ENCODE data around the gene AP3B2.

The AP3B2 gene

GRCh38 chr15:82643992-82644391 lies 65.7 kb downstream of the AP3B2 start:
- Histone ChIP-seq H2AFZ (ENCODE audit: insufficient read depth, low read length, poor library complexity) (no peak overlapping the region), H3K36me3 (ENCODE audit: control insufficient read depth in 1 of 2, insufficient read depth in 2 of 2, low read length in 2 of 2) (no peaks in the 10 kb centered on the region), H4K12ac (ENCODE audit: low read depth, low read length) (no peak overlapping the region), H3K79me2 (ENCODE audit: control insufficient read depth, insufficient read depth, low read length, poor library complexity) (no peaks in the 10 kb centered on the region), H2BK5ac (ENCODE audit: low read depth, low read length, poor library complexity) (no peak overlapping the region), H3K4ac (ENCODE audit: low read depth, low read length) (no peak overlapping the region), H3K14ac (ENCODE audit: low read length) (no peak overlapping the region), H2BK120ac (ENCODE audit: insufficient read depth, low read length, poor library complexity) (no peak overlapping the region), H4K91ac (ENCODE audit: low read depth, low read length) (no peak overlapping the region), H3K27ac (ENCODE audit: low read depth, low read length) (no peak overlapping the region), H3K9me3 (ENCODE audit: insufficient read depth, low read depth, low read length) (peaks cover 11% of the 10 kb centered on the region), H2BK12ac (ENCODE audit: low read length) (no peak overlapping the region), H3K79me1 (ENCODE audit: low read length) (no peaks in the 10 kb centered on the region), H3K4me3 (ENCODE audit: low read depth, low read length) (no peak overlapping the region), H3K4me2 (ENCODE audit: low read length) (no peak overlapping the region), H4K8ac (ENCODE audit: low read depth, low read length) (no peak overlapping the region), H3K23ac (ENCODE audit: low read length) (no peak overlapping the region), H2AK5ac (ENCODE audit: low read length) (no peak overlapping the region), H3K18ac (ENCODE audit: low read length) (no peak overlapping the region), H3K27me3 (ENCODE audit: insufficient read depth, low read length) (peaks cover 36% of the 10 kb centered on the region), H3K9ac (ENCODE audit: low read length) (no peak overlapping the region), H3K4me1 (ENCODE audit: control insufficient read depth in 1 of 2, insufficient read depth in 2 of 2, low read length in 2 of 2) (peaks cover 7 to 12% of the 10 kb centered on the region in 2 experiments)
- no CpG with 5 or more reads among the region's 3 CpGs for WGBS (ENCODE audit: extremely low coverage, insufficient coverage, insufficient read length)
- DNase-seq: no peak

- no peak overlapping the region for H2AFZ ChIP-seq (ENCODE audit: insufficient read depth, low read length, poor library complexity)
- no peaks in the 10 kb centered on the region for H3K79me1 ChIP-seq (ENCODE audit: low read length)
- H3K9ac ChIP-seq (ENCODE audit: low read length): no peak overlapping the region
- H4K12ac ChIP-seq (ENCODE audit: low read depth, low read length): no peak overlapping the region
- H3K27ac ChIP-seq (ENCODE audit: low read depth, low read length): no peak overlapping the region
- H3K79me2 ChIP-seq (ENCODE audit: control insufficient read depth, insufficient read depth, low read length, poor library complexity): no peaks in the 10 kb centered on the region
- H3K36me3 ChIP-seq (ENCODE audit: control insufficient read depth in 1 of 2, insufficient read depth in 2 of 2, low read length in 2 of 2): no peaks in the 10 kb centered on the region
- no peak overlapping the region for H3K4me2 ChIP-seq (ENCODE audit: low read length)
- no peak overlapping the region for H4K91ac ChIP-seq (ENCODE audit: low read depth, low read length)
- no peak overlapping the region for H3K4ac ChIP-seq (ENCODE audit: low read depth, low read length)
- peaks cover 9% of the 10 kb centered on the region for H3K9me3 ChIP-seq (ENCODE audit: insufficient read depth, low read depth, low read length)
- no peak overlapping the region for H2AK5ac ChIP-seq (ENCODE audit: low read length)
- no CpG with 5 or more reads among the region's 3 CpGs for WGBS (ENCODE audit: extremely low coverage, insufficient coverage, insufficient read length)
- H3K23ac ChIP-seq (ENCODE audit: low read length): no peak overlapping the region
- H3K4me1 ChIP-seq (ENCODE audit: control insufficient read depth in 1 of 2, insufficient read depth in 2 of 2, low read length in 2 of 2): peaks cover 6 to 7% of the 10 kb centered on the region in 2 experiments
- no peak overlapping the region for H2BK12ac ChIP-seq (ENCODE audit: low read length)
- H2BK120ac ChIP-seq (ENCODE audit: insufficient read depth, low read length, poor library complexity): no peak overlapping the region
- DNase-seq: no peak
- no peak overlapping the region for H3K4me3 ChIP-seq (ENCODE audit: low read depth, low read length)
- H3K27me3 ChIP-seq (ENCODE audit: insufficient read depth, low read length): peaks cover 23% of the 10 kb centered on the region
- H2BK5ac ChIP-seq (ENCODE audit: low read depth, low read length, poor library complexity): no peak overlapping the region
- H4K8ac ChIP-seq (ENCODE audit: low read depth, low read length): no peak overlapping the region
- no peak overlapping the region for H3K14ac ChIP-seq (ENCODE audit: low read length)
- H3K18ac ChIP-seq (ENCODE audit: low read length): no peak overlapping the region
These were observed 67.0 kb downstream of the AP3B2 start for GRCh38 chr15:82642656-82643055.

- H3K18ac ChIP-seq (ENCODE audit: low read length): no peak overlapping the region
- no peak overlapping the region for H2BK5ac ChIP-seq (ENCODE audit: low read depth, low read length, poor library complexity)
- H4K91ac ChIP-seq (ENCODE audit: low read depth, low read length): no peak overlapping the region
- H2BK12ac ChIP-seq (ENCODE audit: low read length): no peak overlapping the region
- no peak overlapping the region for H3K9ac ChIP-seq (ENCODE audit: low read length)
- no peaks in the 10 kb centered on the region for H3K79me1 ChIP-seq (ENCODE audit: low read length)
- H3K27ac ChIP-seq (ENCODE audit: low read depth, low read length): no peak overlapping the region
- H2AK5ac ChIP-seq (ENCODE audit: low read length): no peak overlapping the region
- no peak overlapping the region for H3K23ac ChIP-seq (ENCODE audit: low read length)
- H2BK120ac ChIP-seq (ENCODE audit: insufficient read depth, low read length, poor library complexity): no peak overlapping the region
- WGBS (ENCODE audit: extremely low coverage, insufficient coverage, insufficient read length): no CpG with 5 or more reads among the region's 2 CpGs
- no peak overlapping the region for H2AFZ ChIP-seq (ENCODE audit: insufficient read depth, low read length, poor library complexity)
- H3K27me3 ChIP-seq (ENCODE audit: insufficient read depth, low read length): peaks cover 9% of the 10 kb centered on the region
- H3K36me3 ChIP-seq (ENCODE audit: control insufficient read depth in 1 of 2, insufficient read depth in 2 of 2, low read length in 2 of 2): no peaks in the 10 kb centered on the region
- no peak overlapping the region for H3K4me3 ChIP-seq (ENCODE audit: low read depth, low read length)
- no peak for DNase-seq
- no peak overlapping the region for H4K12ac ChIP-seq (ENCODE audit: low read depth, low read length)
- no peaks in the 10 kb centered on the region for H3K4me1 ChIP-seq (ENCODE audit: control insufficient read depth in 1 of 2, insufficient read depth in 2 of 2, low read length in 2 of 2)
- no peak overlapping the region for H3K4ac ChIP-seq (ENCODE audit: low read depth, low read length)
- no peaks in the 10 kb centered on the region for H3K9me3 ChIP-seq (ENCODE audit: insufficient read depth, low read depth, low read length)
- H3K14ac ChIP-seq (ENCODE audit: low read length): no peak overlapping the region
- H3K4me2 ChIP-seq (ENCODE audit: low read length): peak overlapping the region; percentile 10
- no peaks in the 10 kb centered on the region for H3K79me2 ChIP-seq (ENCODE audit: control insufficient read depth, insufficient read depth, low read length, poor library complexity)
- H4K8ac ChIP-seq (ENCODE audit: low read depth, low read length): no peak overlapping the region
These were observed 68.4 kb downstream of the AP3B2 start for GRCh38 chr15:82641129-82641798.

GRCh38 chr15:82640672-82641071 lies 69.0 kb downstream of the AP3B2 start:
- Histone ChIP-seq H3K14ac (ENCODE audit: low read length) (no peak overlapping the region), H3K36me3 (ENCODE audit: control insufficient read depth in 1 of 2, insufficient read depth in 2 of 2, low read length in 2 of 2) (no peaks in the 10 kb centered on the region), H3K9ac (ENCODE audit: low read length) (no peak overlapping the region), H3K27ac (ENCODE audit: low read depth, low read length) (no peak overlapping the region), H2BK120ac (ENCODE audit: insufficient read depth, low read length, poor library complexity) (no peak overlapping the region), H4K12ac (ENCODE audit: low read depth, low read length) (no peak overlapping the region), H3K4ac (ENCODE audit: low read depth, low read length) (no peak overlapping the region), H4K91ac (ENCODE audit: low read depth, low read length) (no peak overlapping the region), H2BK12ac (ENCODE audit: low read length) (no peak overlapping the region), H2AFZ (ENCODE audit: insufficient read depth, low read length, poor library complexity) (no peak overlapping the region), H3K23ac (ENCODE audit: low read length) (no peak overlapping the region), H3K4me3 (ENCODE audit: low read depth, low read length) (no peak overlapping the region), H2AK5ac (ENCODE audit: low read length) (no peak overlapping the region), H2BK5ac (ENCODE audit: low read depth, low read length, poor library complexity) (no peak overlapping the region), H3K79me2 (ENCODE audit: control insufficient read depth, insufficient read depth, low read length, poor library complexity) (no peaks in the 10 kb centered on the region), H3K18ac (ENCODE audit: low read length) (no peak overlapping the region), H3K79me1 (ENCODE audit: low read length) (no peaks in the 10 kb centered on the region), H3K4me1 (ENCODE audit: control insufficient read depth in 1 of 2, insufficient read depth in 2 of 2, low read length in 2 of 2) (no peaks in the 10 kb centered on the region), H3K9me3 (ENCODE audit: insufficient read depth, low read depth, low read length) (no peaks in the 10 kb centered on the region), H4K8ac (ENCODE audit: low read depth, low read length) (no peak overlapping the region), H3K27me3 (ENCODE audit: insufficient read depth, low read length) (peaks cover 4% of the 10 kb centered on the region), H3K4me2 (ENCODE audit: low read length) (no peak overlapping the region)
- no peak for DNase-seq
- no CpG with 5 or more reads among the region's 3 CpGs for WGBS (ENCODE audit: extremely low coverage, insufficient coverage, insufficient read length)

Measured in trophoblast cell (in vitro differentiated cells and primary cell).